HEK293 (cell line): ENCODE measurements around the gene MSI2.

Experiments
- CTCF ChIA-PET: fragments of 350-600 bp; formaldehyde crosslinking; extraction: SDS; loops from one replicate; lab custom pipeline; 2021; ENCODE audit warnings: antibody characterized with exemption; lab: Yijun Ruan, JAX
- POLR2A ChIA-PET: fragments of 300-600 bp; formaldehyde crosslinking; extraction: SDS; loops from one replicate; lab custom pipeline; 2020; ENCODE audit warnings: antibody characterized with exemption, inconsistent platforms; lab: Yijun Ruan, JAX
- H3K27ac ChIP-seq: fragments of 200-500 bp; sonication (Bioruptor generic); 2 replicates; pipeline ENCODE4 v1.5.1; 2014; ENCODE audit warnings: low read depth, low read length, control low read depth, inconsistent platforms; ENCODE audit errors: extremely low read depth
- H3K36me3 ChIP-seq, 2 experiments: fragments of 200-500 bp in 1 of 2; sonication (Bioruptor generic) in 1 of 2; 1 replicate in 1 of 2; 2 replicates in 1 of 2; pipeline ENCODE4 v1.5.1; 2014 to 2017; ENCODE audit warnings: inconsistent platforms in 2 of 2, low read length in 2 of 2; ENCODE audit not compliant: control insufficient read depth in 2 of 2, insufficient read depth in 1 of 2
- H3K4me1 ChIP-seq: fragments of 200-500 bp; sonication (Bioruptor generic); 2 replicates; pipeline ENCODE4 v1.5.1; 2014; ENCODE audit warnings: mild to moderate bottlenecking, low read length, inconsistent platforms; ENCODE audit not compliant: control insufficient read depth, insufficient read depth
- H3K4me3 ChIP-seq: 2 replicates; pipeline ENCODE4 v1.5.1; 2011; ENCODE audit warnings: low read depth, mild to moderate bottlenecking, control low read depth, low read length, moderate library complexity
- H3K9me3 ChIP-seq: fragments of 200-500 bp; sonication (Bioruptor generic); 2 replicates; pipeline ENCODE4 v1.5.1; 2014; ENCODE audit warnings: low read depth, low read length, inconsistent platforms; ENCODE audit not compliant: control insufficient read depth, insufficient read depth
- ATF2 ChIP-seq: fragments of 450-650 bp; formaldehyde crosslinking; IDR thresholded peaks from 2 replicates; pipeline ENCODE4 v1.5.1; 2016; ENCODE audit warnings: missing biosample characterization, missing genetic modification characterization, low read depth
- BCL11A ChIP-seq: fragments of 450-650 bp; formaldehyde crosslinking; IDR thresholded peaks from 2 replicates; pipeline ENCODE4 v1.5.1; 2016; ENCODE audit warnings: low read depth, missing biosample characterization, missing genetic modification characterization
- GLI2 ChIP-seq: fragments of 450-650 bp; formaldehyde crosslinking; IDR thresholded peaks from 2 replicates; pipeline ENCODE4; 2017; ENCODE audit warnings: missing biosample characterization, missing genetic modification characterization, low read depth, borderline replicate concordance
- GLI4 ChIP-seq: fragments of 450-650 bp; formaldehyde crosslinking; IDR thresholded peaks from 2 replicates; pipeline ENCODE4 v1.5.1; 2016; ENCODE audit warnings: missing biosample characterization, missing genetic modification characterization
- HOXC10 ChIP-seq: sonication (generic); formaldehyde crosslinking; IDR thresholded peaks from 2 replicates; pipeline ENCODE4 v1.8.1; 2023; ENCODE audit warnings: mild to moderate bottlenecking, missing genetic modification reagents
- KLF17 ChIP-seq: fragments of 450-650 bp; formaldehyde crosslinking; IDR thresholded peaks from 2 replicates; pipeline ENCODE4 v1.5.1; 2016; ENCODE audit warnings: missing biosample characterization, missing genetic modification characterization
- KLF7 ChIP-seq: fragments of 450-650 bp; formaldehyde crosslinking; IDR thresholded peaks from 2 replicates; pipeline ENCODE4 v1.5.1; 2016; ENCODE audit warnings: missing biosample characterization, missing genetic modification characterization, borderline replicate concordance
- MZF1 ChIP-seq: fragments of 450-650 bp; formaldehyde crosslinking; IDR thresholded peaks from 2 replicates; pipeline ENCODE4 v1.5.1; 2017; ENCODE audit warnings: missing biosample characterization, missing genetic modification characterization, borderline replicate concordance
- ZNF26 ChIP-seq: fragments of 450-650 bp; formaldehyde crosslinking; IDR thresholded peaks from 2 replicates; pipeline ENCODE4 v1.5.1; 2016; ENCODE audit warnings: missing biosample characterization, missing genetic modification characterization
- ZNF704 ChIP-seq: fragments of 450-650 bp; formaldehyde crosslinking; IDR thresholded peaks from 2 replicates; pipeline ENCODE4 v1.5.1; 2016; ENCODE audit warnings: missing biosample characterization, missing genetic modification characterization
- ZSCAN23 ChIP-seq: fragments of 450-650 bp; formaldehyde crosslinking; IDR thresholded peaks from 2 replicates; pipeline ENCODE4 v1.5.1; 2016; ENCODE audit warnings: missing biosample characterization, missing genetic modification characterization

MSI2 gene

GRCh38 chr17:57636985-57637665, 380.8 kb downstream of the MSI2 start:
- CTCF ChIA-PET = interaction anchor here (0.8 to 1.2 kb wide), 2 partner anchors 35 to 150 kb away, joined by 3 to 4 read pairs; no protein-coding TSS in a partner anchor
- TF ChIP-seq KLF17 (tag by site-specific recombination) (no peak), GLI2 (tag by site-specific recombination) (no peak)
- TF ChIP-seq, all 188 proteins: peak for 0
- peaks cover 0 to 13% of the 10 kb centered on the region in 2 experiments; a peak in 1 of 3 replicates for H3K36me3 ChIP-seq
- no peaks in the 10 kb centered on the region for H3K9me3 ChIP-seq
- H3K27ac ChIP-seq = no peak overlapping the region
- no peak overlapping the region for H3K4me3 ChIP-seq
- POLR2A ChIA-PET = no interaction called here
- no peaks in the 10 kb centered on the region for H3K4me1 ChIP-seq

- H3K36me3 ChIP-seq = peaks cover 0 to 13% of the 10 kb centered on the region in 2 experiments; a peak in 1 of 3 replicates
- ChIA-PET CTCF (interaction anchor here (0.8 to 1.2 kb wide), 2 partner anchors 34 to 150 kb away, joined by 3 to 4 read pairs; no protein-coding TSS in a partner anchor), POLR2A (no interaction called here)
- H3K4me1 ChIP-seq = no peaks in the 10 kb centered on the region
- H3K9me3 ChIP-seq = no peaks in the 10 kb centered on the region
- H3K27ac ChIP-seq = no peak overlapping the region
- no peak overlapping the region for H3K4me3 ChIP-seq
- TF ChIP-seq ZNF26 (no peak), GLI4 (no peak)
Measured at GRCh38 chr17:57637666-57638010, 381.3 kb downstream of the MSI2 start.

GRCh38 chr17:57638284-57638683, 382.0 kb downstream of the MSI2 start:
- H3K36me3 ChIP-seq = peaks cover 0 to 12% of the 10 kb centered on the region in 2 experiments; a peak in 1 of 3 replicates
- no peaks in the 10 kb centered on the region for H3K9me3 ChIP-seq
- no peak for TF ChIP-seq KLF7
- TF ChIP-seq ZSCAN23 (tag by site-specific recombination) = no peak
- no peak for TF ChIP-seq ATF2
- TF ChIP-seq HOXC10 = no peak
- TF ChIP-seq ZNF704 (tag by site-specific recombination) = no peak
- no peak for TF ChIP-seq BCL11A (tag by site-specific recombination)
- no peak overlapping the region for H3K4me3 ChIP-seq
- ChIA-PET POLR2A (no interaction called here), CTCF (no interaction called here)
- H3K4me1 ChIP-seq = no peaks in the 10 kb centered on the region
- no peak overlapping the region for H3K27ac ChIP-seq

- Histone ChIP-seq H3K4me3 (no peak overlapping the region), H3K36me3 (peaks cover 0 to 4% of the 10 kb centered on the region in 2 experiments; a peak in 1 of 3 replicates), H3K27ac (no peak overlapping the region), H3K4me1 (no peaks in the 10 kb centered on the region), H3K9me3 (no peaks in the 10 kb centered on the region)
- ChIA-PET POLR2A (no interaction called here), CTCF (interaction anchor here (1.1 kb wide), 1 partner anchor 41 kb away, joined by 3 read pairs; no protein-coding TSS in a partner anchor)
- TF ChIP-seq MZF1 (tag by site-specific recombination) = no peak
Measured at GRCh38 chr17:57639381-57639780, 383.1 kb downstream of the MSI2 start.
